Measurements from ENCODE around the gene CAPN15. TPM values are rescaled to one million over a fixed set of nuclear protein-coding genes. Genes with fewer than 3 reads are reported as not detected.

The CAPN15 gene
- 12.8 and 17.1 TPM in 2 replicates for total RNA-seq (ENCODE audit: low replicate concordance)

DNA sequence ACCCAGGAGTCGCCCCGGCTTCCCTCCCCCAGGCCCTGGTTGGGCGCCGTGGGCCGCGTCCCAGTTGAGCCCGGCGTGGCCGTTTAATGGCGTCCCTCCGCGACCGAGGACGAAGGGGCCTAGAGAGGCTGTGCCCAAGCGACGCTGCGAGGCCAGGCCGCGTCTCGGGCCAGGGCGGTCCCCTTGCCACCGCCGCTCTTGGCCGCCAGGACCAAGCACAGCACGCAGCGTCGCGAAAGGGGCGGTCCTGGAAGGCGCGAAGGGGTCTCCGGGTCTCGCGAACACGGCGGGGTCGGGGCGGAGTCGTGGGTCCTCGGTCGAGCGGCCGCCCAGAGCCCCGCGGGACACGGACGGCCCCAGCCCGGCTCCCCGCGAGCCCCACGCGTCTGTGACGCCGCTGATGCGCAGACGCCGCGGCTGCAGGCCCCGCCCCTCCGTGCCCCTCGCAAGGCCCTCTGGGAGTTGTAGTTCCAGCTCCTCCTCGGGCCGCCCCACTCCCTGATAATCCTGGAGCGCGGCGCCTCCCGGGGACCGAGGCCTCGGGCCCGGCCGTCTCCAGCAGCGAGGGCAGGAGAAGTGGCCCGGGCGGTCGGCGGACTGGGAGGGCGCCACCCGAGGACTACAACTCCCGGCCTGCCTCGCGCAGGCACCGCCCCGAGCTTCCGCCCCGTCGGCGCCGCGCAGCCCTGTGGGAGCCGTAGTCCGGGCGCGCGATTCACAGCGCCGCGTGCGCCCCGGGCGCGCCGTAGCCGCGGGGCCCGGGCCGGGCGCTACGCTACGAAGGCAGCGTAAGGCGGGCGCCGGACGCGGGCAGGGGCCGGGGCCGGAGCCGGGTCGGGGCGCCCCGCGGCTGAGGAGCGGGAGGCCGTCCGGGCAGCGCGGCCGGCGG, at the start of gene CAPN15:
CAPN15 (plus strand) TSS at position 698 of the 889 bp plus-strand sequence. CDS start 19,127 bp downstream, outside the sequence.

DNA sequence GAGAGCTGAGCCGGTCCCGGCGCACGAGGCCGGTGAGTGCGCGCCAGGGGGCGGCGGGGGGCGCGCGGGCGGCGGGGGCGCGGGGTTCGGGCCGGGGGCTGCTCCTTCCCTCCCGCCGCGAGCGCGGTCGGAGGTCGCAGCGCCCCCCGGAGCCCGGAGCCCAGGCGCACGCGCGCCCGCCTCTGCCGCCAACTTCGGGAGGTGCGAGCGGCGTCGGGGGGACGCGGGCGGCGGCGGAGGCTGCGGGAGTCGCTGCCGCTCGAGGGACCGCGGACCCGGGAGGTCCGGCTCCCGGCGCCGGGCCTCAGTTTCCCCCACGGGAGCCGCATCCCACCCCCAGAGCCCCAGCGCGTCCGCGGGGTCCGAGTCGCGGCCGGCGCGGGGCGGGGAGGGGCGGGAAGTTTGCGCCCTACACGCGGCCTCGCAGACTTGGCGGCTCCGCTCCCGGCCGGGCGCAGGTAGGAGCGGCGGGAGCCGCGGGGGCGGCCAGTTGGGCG, 32.7 kb downstream of the CAPN15 start, which contains the start of gene PRR35:
PRR35 (plus strand) TSS at position 191 of the 497 bp plus-strand sequence. CDS start 2,901 bp downstream, outside the sequence.

DNA sequence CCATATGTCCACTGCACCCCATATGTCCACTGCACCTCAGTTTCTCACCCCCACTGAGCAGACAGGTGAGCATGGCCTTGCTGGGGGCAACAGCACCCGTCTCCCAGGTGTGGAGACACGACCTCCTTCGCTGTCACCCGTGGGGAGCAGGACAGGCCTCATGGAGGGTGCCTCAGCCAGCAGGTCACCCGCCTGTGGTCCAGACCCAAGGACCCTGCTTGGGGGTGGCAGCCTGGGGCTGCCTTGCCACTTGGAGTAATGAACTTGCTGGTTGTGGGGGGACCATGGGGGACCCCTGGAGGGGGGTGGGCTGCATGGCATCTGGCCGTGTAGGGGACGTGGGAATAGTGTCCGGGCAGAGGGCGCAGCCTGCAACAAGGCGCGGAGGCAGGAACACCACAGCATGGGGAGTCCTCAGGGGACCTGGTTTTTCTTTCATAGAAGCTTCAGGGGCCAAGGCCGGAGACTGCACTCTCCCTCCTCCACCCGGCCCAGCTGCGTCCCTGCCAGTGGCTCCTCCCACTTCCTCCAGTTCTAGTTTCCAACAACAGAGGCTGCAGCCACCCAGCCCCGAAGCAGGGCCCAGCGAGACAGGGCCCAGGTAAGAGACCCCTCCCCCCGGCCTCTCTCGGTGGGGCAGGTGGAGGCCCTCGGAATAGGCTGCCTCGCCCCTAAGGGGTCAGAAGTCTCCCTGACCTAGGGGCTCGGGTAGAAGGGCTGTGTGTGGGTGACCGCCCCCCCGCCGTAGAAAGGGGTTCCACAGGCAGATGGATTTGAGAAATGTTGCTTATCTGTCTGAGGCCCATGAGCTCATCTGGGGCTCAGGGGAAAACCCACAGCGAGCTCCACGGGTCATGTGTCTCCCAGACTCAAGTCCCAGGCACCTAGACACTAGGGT, 39.2 kb downstream of the CAPN15 start, which contains the start of gene NHLRC4:
NHLRC4 (plus strand) TSS at position 531 of the 898 bp plus-strand sequence. CDS start 1,043 bp downstream, outside the sequence.

DNA sequence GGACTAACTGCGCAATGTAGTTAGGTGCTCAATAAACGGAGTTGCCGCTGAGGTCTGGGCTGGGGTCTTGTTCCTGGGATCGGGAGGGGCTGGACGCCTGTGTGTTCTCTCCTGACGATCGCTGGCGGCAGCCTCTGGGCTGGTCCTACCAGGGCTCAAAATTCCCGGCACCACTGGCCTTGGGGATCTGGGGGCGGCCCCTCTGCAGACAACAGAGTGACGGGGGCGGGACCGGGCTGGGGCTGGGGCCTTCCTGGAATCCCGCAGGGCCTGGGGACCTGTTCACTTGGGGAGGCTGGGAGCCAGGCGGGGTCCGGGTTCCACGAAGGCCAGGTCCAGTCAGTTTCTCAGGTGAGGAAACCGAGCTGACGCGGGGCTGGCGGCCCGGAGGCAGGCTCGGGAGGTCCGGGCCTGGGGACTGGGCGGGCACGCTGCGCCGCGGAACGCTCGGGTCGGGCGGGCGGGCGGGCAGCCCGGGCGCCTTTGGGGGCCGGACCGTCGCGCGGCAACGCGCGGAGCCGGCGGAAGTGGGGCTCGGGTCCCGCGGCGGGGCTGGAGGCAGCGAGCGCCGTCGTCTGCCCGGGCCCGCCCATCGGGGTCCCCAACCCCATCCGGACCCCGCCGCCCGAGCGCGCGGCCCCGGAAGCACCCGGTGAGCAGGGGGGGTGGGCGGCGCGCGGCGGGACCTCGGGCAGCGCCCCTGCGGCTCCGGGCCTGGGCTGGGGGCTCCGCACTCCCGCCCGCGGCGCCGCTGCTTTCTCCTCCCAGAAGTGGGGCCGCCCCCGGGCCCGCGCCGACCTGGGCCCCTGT, 42.1 kb downstream of the CAPN15 start, which contains the start of gene PIGQ:
PIGQ (plus strand) TSS at position 524 of the 810 bp plus-strand sequence. CDS start 4,107 bp downstream, outside the sequence.

DNA sequence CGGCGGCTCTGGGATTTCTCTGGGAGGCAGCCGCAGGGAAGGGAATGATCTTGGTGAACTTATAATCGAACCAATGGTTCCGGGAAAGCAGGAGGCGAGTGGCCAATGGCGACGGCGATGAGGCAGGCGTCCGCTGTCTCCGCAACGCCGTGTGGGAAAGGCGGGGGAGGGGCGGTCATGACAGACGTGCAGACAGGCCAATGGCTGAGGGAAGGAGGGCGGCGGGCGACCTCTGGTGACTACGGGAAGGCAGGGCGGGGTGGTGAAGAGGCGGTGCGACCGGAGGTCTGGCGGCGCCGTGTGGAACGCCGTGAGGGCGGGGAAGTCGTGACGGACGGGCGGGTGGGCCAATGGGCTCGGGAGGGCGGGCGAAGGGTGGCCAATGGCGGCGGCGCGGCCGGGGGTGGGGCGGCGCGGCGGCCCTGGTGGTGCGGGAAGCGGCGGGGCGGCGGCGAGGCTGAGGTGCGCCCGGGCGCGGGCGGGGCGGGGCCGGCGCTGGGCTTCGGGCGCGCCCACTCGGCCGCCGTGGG, 62.2 kb downstream of the CAPN15 start, which contains the start of gene RAB40C:
RAB40C (plus strand) TSS at position 409 of the 530 bp plus-strand sequence. CDS start 226 bp downstream, outside the sequence.

Other genes with a start within 250 kb of the CAPN15 start
- gene ARHGDIG, start 247.1 kb upstream of the CAPN15 start, total RNA-seq (ENCODE audit: low replicate concordance): 2.2 and 2.9 TPM in 2 replicates
- 0.23 and 0.38 TPM in 2 replicates for gene PDIA2, start 244.5 kb upstream of the CAPN15 start, total RNA-seq (ENCODE audit: low replicate concordance)
- 17.8 and 17.9 TPM in 2 replicates for gene AXIN1, start 175.0 kb upstream of the CAPN15 start, total RNA-seq (ENCODE audit: low replicate concordance)
- 36.4 and 93.1 TPM in 2 replicates for gene MRPL28, start 157.2 kb upstream of the CAPN15 start, total RNA-seq (ENCODE audit: low replicate concordance)
- gene PGAP6, start 145.7 kb upstream of the CAPN15 start, total RNA-seq (ENCODE audit: low replicate concordance): 85.1 and 108 TPM in 2 replicates
- 76.3 and 99.0 TPM in 2 replicates for gene NME4, start 130.5 kb upstream of the CAPN15 start, total RNA-seq (ENCODE audit: low replicate concordance)
- 6.6 and 12.5 TPM in 2 replicates for gene DECR2, start 125.8 kb upstream of the CAPN15 start, total RNA-seq (ENCODE audit: low replicate concordance)
- 12.7 and 21.5 TPM in 2 replicates for gene RAB11FIP3, start 102.1 kb upstream of the CAPN15 start, total RNA-seq (ENCODE audit: low replicate concordance)
- gene PRR35, start 32.7 kb downstream of the CAPN15 start, total RNA-seq (ENCODE audit: low replicate concordance): under 0.01 TPM in 1 of 2 replicates, not detected in the other
- gene NHLRC4, start 39.3 kb downstream of the CAPN15 start, total RNA-seq (ENCODE audit: low replicate concordance): 0.35 and 1.4 TPM in 2 replicates
- 18.5 and 19.5 TPM in 2 replicates for gene PIGQ, start 42.3 kb downstream of the CAPN15 start, total RNA-seq (ENCODE audit: low replicate concordance)
- 8.6 and 9.8 TPM in 2 replicates for gene RAB40C, start 62.4 kb downstream of the CAPN15 start, total RNA-seq (ENCODE audit: low replicate concordance)
- 0.08 and 0.12 TPM in 2 replicates for gene WFIKKN1, start 103.3 kb downstream of the CAPN15 start, total RNA-seq (ENCODE audit: low replicate concordance)
- 81.6 and 89.4 TPM in 2 replicates for gene METTL26, start 108.6 kb downstream of the CAPN15 start, total RNA-seq (ENCODE audit: low replicate concordance)
- gene MCRIP2, start 114.1 kb downstream of the CAPN15 start, total RNA-seq (ENCODE audit: low replicate concordance): 7.8 and 22.2 TPM in 2 replicates
- gene WDR90, start 121.7 kb downstream of the CAPN15 start, total RNA-seq (ENCODE audit: low replicate concordance): 7.2 and 9.8 TPM in 2 replicates
- 26.1 and 33.7 TPM in 2 replicates for gene RHOT2, start 140.4 kb downstream of the CAPN15 start, total RNA-seq (ENCODE audit: low replicate concordance)
- 0.98 and 6.6 TPM in 2 replicates for gene RHBDL1, start 148.0 kb downstream of the CAPN15 start, total RNA-seq (ENCODE audit: low replicate concordance)
- 152 and 251 TPM in 2 replicates for gene STUB1, start 152.7 kb downstream of the CAPN15 start, total RNA-seq (ENCODE audit: low replicate concordance)
- 21.8 and 28.3 TPM in 2 replicates for gene JMJD8, start 156.6 kb downstream of the CAPN15 start, total RNA-seq (ENCODE audit: low replicate concordance)
- 3.1 and 4.9 TPM in 2 replicates for gene WDR24, start 162.7 kb downstream of the CAPN15 start, total RNA-seq (ENCODE audit: low replicate concordance)
- gene FBXL16, start 178.1 kb downstream of the CAPN15 start, total RNA-seq (ENCODE audit: low replicate concordance): 0.08 TPM in 1 of 2 replicates, not detected in the other
- 95.8 and 102 TPM in 2 replicates for gene METRN, start 187.4 kb downstream of the CAPN15 start, total RNA-seq (ENCODE audit: low replicate concordance)
- 8.0 and 27.7 TPM in 2 replicates for gene ANTKMT, start 193.4 kb downstream of the CAPN15 start, total RNA-seq (ENCODE audit: low replicate concordance)
- 0.82 and 0.98 TPM in 2 replicates for gene CCDC78, start 198.7 kb downstream of the CAPN15 start, total RNA-seq (ENCODE audit: low replicate concordance)
- gene HAGHL, start 199.4 kb downstream of the CAPN15 start, total RNA-seq (ENCODE audit: low replicate concordance): 11.2 and 15.9 TPM in 2 replicates
- 24.4 and 28.9 TPM in 2 replicates for gene CIAO3, start 213.3 kb downstream of the CAPN15 start, total RNA-seq (ENCODE audit: low replicate concordance)
- gene MSLN, start 233.0 kb downstream of the CAPN15 start, total RNA-seq (ENCODE audit: low replicate concordance): not detected in 2 replicates